Uterus (tissue), 2 donors: ENCODE results near the gene PIGR.

Experiments used
- CTCF ChIP-seq, 4 experiments: fragments of 200-600 bp in 2 of 4; fragments of 450-650 bp in 2 of 4; sonication (generic) in 2 of 4; IDR thresholded peaks; one replicate each; pipeline ENCODE4 v1.5.1; 2016 to 2019; ENCODE audit warnings: antibody characterized with exemption in 4 of 4, mild to moderate bottlenecking in 2 of 4, moderate library complexity in 1 of 4
- POLR2A ChIP-seq, 2 donors: fragments of 450-650 bp; IDR thresholded peaks; one replicate each; pipeline ENCODE4 v1.6.1; 2016; ENCODE audit warnings: antibody characterized with exemption in 2 of 2, mild to moderate bottlenecking in 1 of 2, moderate library complexity in 1 of 2

- TF ChIP-seq CTCF (IDR thresholded peaks at IDR 0.05) (no peak), POLR2A (IDR thresholded peaks at IDR 0.05) (no peak)
Measured at GRCh38 chr1:206954459-206955342, 8.4 kb upstream of the PIGR start.
